ENCODE data around the gene UGT1A8. TPM values are rescaled to one million over a fixed set of nuclear protein-coding genes. Genes with fewer than 3 reads are reported as not detected.
"Not testable (repeated sequence)": the region's sequence is repeated elsewhere in the genome, so short reads cannot be mapped to it uniquely, and the experiment has no call there.

UGT1A8 gene
- total and polyA plus RNA-seq, 9 donors: not detected

- no peaks in the 10 kb centered on the region for H3K27me3 ChIP-seq
- H3K36me3 ChIP-seq: no peaks in the 10 kb centered on the region
- H3K4me3 ChIP-seq: no peak overlapping the region
- WGBS, 3 donors: 77 to 82% (median 81%) methylated on average over 1 of the region's 1 CpG
- H3K9me3 ChIP-seq: no peaks in the 10 kb centered on the region
- H3K27ac ChIP-seq: no peak overlapping the region
- H3K4me1 ChIP-seq (ENCODE audit: insufficient read depth): no peaks in the 10 kb centered on the region
- intact Hi-C loops (cut with DNase I): no loop called here
- TF ChIP-seq EP300 (IDR thresholded peaks at IDR 0.05) (no peak), POLR2A (IDR thresholded peaks at IDR 0.05) (no peak), CTCF (IDR thresholded peaks at IDR 0.05) (no peak)
- DNase-seq: no peak
Observed at GRCh38 chr2:233605680-233606079, 11.8 kb upstream of the UGT1A8 start.

GRCh38 chr2:233611284-233611683 lies 6.1 kb upstream of the UGT1A8 start:
- H3K27ac ChIP-seq: no peak overlapping the region
- TF ChIP-seq POLR2A (IDR thresholded peaks at IDR 0.05) (no peak), CTCF (IDR thresholded peaks at IDR 0.05) (no peak), EP300 (IDR thresholded peaks at IDR 0.05) (no peak)
- DNase-seq: no peak
- intact Hi-C loops (cut with DNase I): no loop called here
- H3K4me1 ChIP-seq (ENCODE audit: insufficient read depth): no peaks in the 10 kb centered on the region
- no peak overlapping the region for H3K4me3 ChIP-seq
- H3K27me3 ChIP-seq: no peaks in the 10 kb centered on the region
- H3K36me3 ChIP-seq: no peaks in the 10 kb centered on the region
- WGBS, 3 donors: 71 to 82% (median 74%) methylated on average over 4 of the region's 4 CpGs
- no peaks in the 10 kb centered on the region for H3K9me3 ChIP-seq

GRCh38 chr2:233620204-233620603 lies 2.8 kb downstream of the UGT1A8 start:
- no peak overlapping the region for H3K27ac ChIP-seq
- no peaks in the 10 kb centered on the region for H3K36me3 ChIP-seq
- H3K4me3 ChIP-seq: no peak overlapping the region
- no peaks in the 10 kb centered on the region for H3K27me3 ChIP-seq
- intact Hi-C loops (cut with DNase I): no loop called here
- no peaks in the 10 kb centered on the region for H3K9me3 ChIP-seq
- no peak for TF ChIP-seq EP300 (IDR thresholded peaks at IDR 0.05)
- TF ChIP-seq CTCF (IDR thresholded peaks at IDR 0.05): no peak
- TF ChIP-seq POLR2A (IDR thresholded peaks at IDR 0.05): no peak
- no peaks in the 10 kb centered on the region for H3K4me1 ChIP-seq (ENCODE audit: insufficient read depth)
- WGBS, 3 donors: 68 to 76% (median 75%) methylated on average over 4 of the region's 4 CpGs
- DNase-seq: no peak

GRCh38 chr2:233621863-233622262 lies 4.4 kb downstream of the UGT1A8 start:
- H3K4me1 ChIP-seq (ENCODE audit: insufficient read depth); H3K9me3 ChIP-seq; intact Hi-C loops (cut with DNase I); H3K27me3 ChIP-seq; H3K27ac ChIP-seq; H3K4me3 ChIP-seq; H3K36me3 ChIP-seq; DNase-seq: not testable (repeated sequence)
- WGBS, 3 donors: 86 to 92% (median 87%) methylated on average over 5 of the region's 5 CpGs

GRCh38 chr2:233627331-233628025 lies 10.0 kb downstream of the UGT1A8 start:
- WGBS, 3 donors: 51 to 63% (median 61%) methylated on average over 5 of the region's 5 CpGs
- H3K36me3 ChIP-seq: no peaks in the 10 kb centered on the region
- no peak for TF ChIP-seq POLR2A (IDR thresholded peaks at IDR 0.05)
- TF ChIP-seq CTCF (IDR thresholded peaks at IDR 0.05): no peak
- TF ChIP-seq EP300 (IDR thresholded peaks at IDR 0.05): no peak
- no peaks in the 10 kb centered on the region for H3K9me3 ChIP-seq
- intact Hi-C loops (cut with DNase I): no loop called here
- H3K27ac ChIP-seq: no peak overlapping the region
- H3K4me1 ChIP-seq (ENCODE audit: insufficient read depth): no peaks in the 10 kb centered on the region
- H3K27me3 ChIP-seq: no peaks in the 10 kb centered on the region
- H3K4me3 ChIP-seq: no peak overlapping the region
- DNase-seq: no peak

- intact Hi-C loops (cut with DNase I); H3K4me1 ChIP-seq (ENCODE audit: insufficient read depth); H3K36me3 ChIP-seq; H3K4me3 ChIP-seq; H3K27me3 ChIP-seq; H3K27ac ChIP-seq; H3K9me3 ChIP-seq; DNase-seq: not testable (repeated sequence)
- 83 to 88% (median 88%) methylated on average over 10 of the region's 10 CpGs for WGBS, 3 donors
Observed at GRCh38 chr2:233636306-233636705, 18.9 kb downstream of the UGT1A8 start, which contains the start of gene UGT1A10. Gene UGT1A10, plus strand, starts transcription at chr2:233636448. Its CDS starts 75 bp downstream, at chr2:233636523.

Measured in ovary (tissue), 9 donors.